Caco-2 (cell line): Measurements from ENCODE around the gene C1RL. TPM values are rescaled to one million over a fixed set of nuclear protein-coding genes. Genes with fewer than 3 reads are reported as not detected.

ENCODE experiments used
- BruUV-seq: library from RNA; stranded (reverse); fragments of 400-500 nt; replicated peaks from 2 replicates; lab custom pipeline; 2021; lab: Mats Ljungman, UMichigan
- CTCF ChIA-PET: fragments of 300-600 bp; sonication (Branson Sonifier 250); formaldehyde crosslinking; loops from one replicate; lab custom pipeline; 2022; ENCODE audit warnings: antibody characterized with exemption; lab: Charles Lee
- POLR2A ChIA-PET: fragments of 300-600 bp; sonication (Branson Sonifier 250); formaldehyde crosslinking; loops from one replicate; lab custom pipeline; 2022; ENCODE audit warnings: antibody characterized with exemption; lab: Charles Lee
- DNase-seq, 2 experiments: peaks; one replicate each; pipeline versions ENCODE4 v3.0.0 to v3.0.0-alpha.2; 2020 to 2022
- H3K27me3 ChIP-seq: replicated peaks from 2 replicates; pipeline ENCODE4 v1.6.0; 2011; ENCODE audit warnings: low read length; ENCODE audit not compliant: control insufficient read depth, insufficient read depth
- H3K36me3 ChIP-seq: 2 replicates; pipeline ENCODE4 v1.5.1; 2011; ENCODE audit warnings: low read length; ENCODE audit not compliant: control insufficient read depth, insufficient read depth
- H3K4me1 ChIP-seq: fragments of 250-450 bp; sonication (Bioruptor Pico); 2 replicates; pipeline ENCODE4 v1.5.1; 2020; ENCODE audit warnings: mild to moderate bottlenecking
- H3K4me3 ChIP-seq: 2 replicates; pipeline ENCODE4 v1.5.1; 2011; ENCODE audit warnings: low read depth, mild to moderate bottlenecking, control low read depth, low read length
- H3K9me3 ChIP-seq: fragments of 250-450 bp; sonication (Bioruptor Pico); 2 replicates; pipeline ENCODE4 v1.5.1; 2020; ENCODE audit warnings: mild to moderate bottlenecking, moderate library complexity
- H3K27ac Mint-ChIP-seq: one replicate; pipeline ENCODE4 v1.8.0; 2022; ENCODE audit warnings: mixed read lengths; ENCODE audit not compliant: unreplicated experiment
- H3K27me3 Mint-ChIP-seq: one replicate; pipeline ENCODE4 v1.8.0; 2022; ENCODE audit warnings: mixed read lengths; ENCODE audit not compliant: insufficient read depth, unreplicated experiment
- H3K36me3 Mint-ChIP-seq: one replicate; pipeline ENCODE4 v1.8.0; 2022; ENCODE audit warnings: mild to moderate bottlenecking, mixed read lengths; ENCODE audit not compliant: insufficient read depth, unreplicated experiment
- H3K4me1 Mint-ChIP-seq: one replicate; pipeline ENCODE4 v1.8.0; 2022; ENCODE audit warnings: low read depth, mixed read lengths; ENCODE audit not compliant: unreplicated experiment
- H3K4me3 Mint-ChIP-seq: one replicate; pipeline ENCODE4 v1.8.0; 2022; ENCODE audit warnings: mild to moderate bottlenecking, moderate library complexity, mixed read lengths; ENCODE audit not compliant: unreplicated experiment
- H3K9me3 Mint-ChIP-seq: one replicate; pipeline ENCODE4 v1.8.0; 2022; ENCODE audit warnings: mixed read lengths; ENCODE audit not compliant: unreplicated experiment
- CTCF ChIP-seq, 2 experiments: fragments of 200-600 bp in 1 of 2; IDR thresholded peaks; 1 replicate in 1 of 2; 2 replicates in 1 of 2; pipeline versions ENCODE4 v1.5.1 to v1.8.0; 2011 to 2022; ENCODE audit warnings: antibody characterized with exemption in 1 of 2, control low read depth in 1 of 2, inconsistent platforms in 1 of 2, low read depth in 1 of 2, low read length in 1 of 2, mild to moderate bottlenecking in 1 of 2, moderate library complexity in 1 of 2; ENCODE audit not compliant: insufficient read depth in 1 of 2, severe bottlenecking in 1 of 2, unreplicated experiment in 1 of 2
- intact Hi-C: fragments of 100-400 bp; cut with micrococcal nuclease; formaldehyde crosslinking; loops from one replicate; pipeline ENCODE4 v1.10.0; 2022; ENCODE audit not compliant: unreplicated experiment
- total RNA-seq: library from RNA; stranded (reverse); gene quantifications from 2 replicates; pipeline ENCODE4 v1.2.3, GENCODE V29; 2022

Gene C1RL
- total RNA-seq, 1 experiment from 2014 or later = 40.2 TPM

- Mint-ChIP-seq H3K36me3 (peaks cover 17% of the 10 kb centered on the region), H3K27me3 (no peaks in the 10 kb centered on the region), H3K27ac (no peak overlapping the region), H3K4me1 (no peaks in the 10 kb centered on the region), H3K9me3 (no peaks in the 10 kb centered on the region), H3K4me3 (no peak overlapping the region)
- no peak for TF ChIP-seq CTCF (IDR thresholded peaks at IDR 0.05; ENCODE audit: insufficient read depth in 1 of 2, low read depth in 1 of 2, low read length in 1 of 2, severe bottlenecking in 1 of 2, unreplicated experiment in 1 of 2)
- intact Hi-C loops = no loop called here
- ChIA-PET POLR2A (no interaction called here), CTCF (interaction anchor here (0.8 to 2.0 kb wide), 3 partner anchors 12 to 83 kb away, joined by 3 to 9 read pairs (median 6); partner anchors contain the start of gene C1S)
- Histone ChIP-seq H3K36me3 (no peaks in the 10 kb centered on the region), H3K9me3 (no peaks in the 10 kb centered on the region), H3K27me3 (no peaks in the 10 kb centered on the region), H3K4me3 (no peak overlapping the region), H3K4me1 (no peaks in the 10 kb centered on the region)
- BruUV-seq = no TSS peak
- no peak for DNase-seq
Measured at GRCh38 chr12:7143564-7143963, 34.5 kb upstream of the C1RL start.

- no peak for DNase-seq
- no peaks in the 10 kb centered on the region for H3K27me3 ChIP-seq
- no peaks in the 10 kb centered on the region for H3K4me1 Mint-ChIP-seq
- H3K9me3 ChIP-seq = no peaks in the 10 kb centered on the region
- no peak for TF ChIP-seq CTCF (IDR thresholded peaks at IDR 0.05; ENCODE audit: insufficient read depth in 1 of 2, low read depth in 1 of 2, low read length in 1 of 2, severe bottlenecking in 1 of 2, unreplicated experiment in 1 of 2)
- no peaks in the 10 kb centered on the region for H3K27me3 Mint-ChIP-seq
- no peaks in the 10 kb centered on the region for H3K4me1 ChIP-seq
- H3K4me3 Mint-ChIP-seq = no peak overlapping the region
- H3K9me3 Mint-ChIP-seq = no peaks in the 10 kb centered on the region
- H3K36me3 ChIP-seq = no peaks in the 10 kb centered on the region
- BruUV-seq = no TSS peak
- POLR2A ChIA-PET = no interaction called here
- CTCF ChIA-PET = interaction anchor here (0.7 kb wide), 2 partner anchors 12 to 20 kb away, joined by 3 read pairs; no protein-coding TSS in a partner anchor
- peaks cover 14% of the 10 kb centered on the region for H3K36me3 Mint-ChIP-seq
- H3K27ac Mint-ChIP-seq = no peak overlapping the region
- no peak overlapping the region for H3K4me3 ChIP-seq
- intact Hi-C loops = loop anchor here (1.0 kb wide), 3 partner anchors 45 to 495 kb away; no protein-coding TSS in a partner anchor
Measured at GRCh38 chr12:7142809-7143465, 33.9 kb upstream of the C1RL start.

- no peak overlapping the region for H3K4me3 ChIP-seq
- no peaks in the 10 kb centered on the region for H3K9me3 ChIP-seq
- peak; percentile 91 to 93 for TF ChIP-seq CTCF (IDR thresholded peaks at IDR 0.05; ENCODE audit: insufficient read depth in 1 of 2, low read depth in 1 of 2, low read length in 1 of 2, severe bottlenecking in 1 of 2, unreplicated experiment in 1 of 2)
- DNase-seq = peak; percentile 75 to 81
- intact Hi-C loops = loop anchor here (1.0 kb wide), 3 partner anchors 46 to 496 kb away; no protein-coding TSS in a partner anchor
- Mint-ChIP-seq H3K36me3 (peaks cover 11% of the 10 kb centered on the region), H3K27me3 (no peaks in the 10 kb centered on the region), H3K9me3 (no peaks in the 10 kb centered on the region), H3K27ac (no peak overlapping the region), H3K4me1 (no peaks in the 10 kb centered on the region), H3K4me3 (no peak overlapping the region)
- ChIA-PET POLR2A (no interaction called here), CTCF (interaction anchor here (0.7 kb wide), 4 partner anchors 13 to 129 kb away, joined by 3 to 6 read pairs (median 4); partner anchors contain the start of gene RBP5)
- no peaks in the 10 kb centered on the region for H3K36me3 ChIP-seq
- H3K27me3 ChIP-seq = no peaks in the 10 kb centered on the region
- no peaks in the 10 kb centered on the region for H3K4me1 ChIP-seq
- no TSS peak for BruUV-seq
Measured at GRCh38 chr12:7142056-7142644, 33.1 kb upstream of the C1RL start.
